ENCODE results near the gene PTH1R.

Gene PTH1R

GRCh38 chr3:46947981-46948791, 70.7 kb downstream of the PTH1R start:
- peak; percentile 75 for DNase-seq (ENCODE audit: low spot score)

GRCh38 chr3:46948830-46949671, 71.5 kb downstream of the PTH1R start:
- DNase-seq (ENCODE audit: low spot score), result no peak

GRCh38 chr3:46950177-46950576, 72.7 kb downstream of the PTH1R start:
- no peak for DNase-seq (ENCODE audit: low spot score)

- no peak for DNase-seq (ENCODE audit: low spot score)
Observed at GRCh38 chr3:46950650-46951241, 73.2 kb downstream of the PTH1R start.

GRCh38 chr3:46952813-46953212, 75.3 kb downstream of the PTH1R start:
- DNase-seq (ENCODE audit: low spot score), result no peak

All from CD4-positive, alpha-beta T cell treated with Interleukin-6 at 100 ng/mL for 8 hours (primary cell).